GM18498 (cell line): Measurements from ENCODE around the gene FAM219A.
"Not testable (repeated sequence)": the region's sequence is repeated elsewhere in the genome, so short reads cannot be mapped to it uniquely, and the experiment has no call there.

Source experiments
- ATAC-seq: cut with Tn5 transposase; IDR thresholded peaks from one replicate; pipeline ENCODE4 v1.9.1; 2021; ENCODE audit warnings: mild to moderate bottlenecking, moderate library complexity; ENCODE audit not compliant: unreplicated experiment

Gene FAM219A

DNA sequence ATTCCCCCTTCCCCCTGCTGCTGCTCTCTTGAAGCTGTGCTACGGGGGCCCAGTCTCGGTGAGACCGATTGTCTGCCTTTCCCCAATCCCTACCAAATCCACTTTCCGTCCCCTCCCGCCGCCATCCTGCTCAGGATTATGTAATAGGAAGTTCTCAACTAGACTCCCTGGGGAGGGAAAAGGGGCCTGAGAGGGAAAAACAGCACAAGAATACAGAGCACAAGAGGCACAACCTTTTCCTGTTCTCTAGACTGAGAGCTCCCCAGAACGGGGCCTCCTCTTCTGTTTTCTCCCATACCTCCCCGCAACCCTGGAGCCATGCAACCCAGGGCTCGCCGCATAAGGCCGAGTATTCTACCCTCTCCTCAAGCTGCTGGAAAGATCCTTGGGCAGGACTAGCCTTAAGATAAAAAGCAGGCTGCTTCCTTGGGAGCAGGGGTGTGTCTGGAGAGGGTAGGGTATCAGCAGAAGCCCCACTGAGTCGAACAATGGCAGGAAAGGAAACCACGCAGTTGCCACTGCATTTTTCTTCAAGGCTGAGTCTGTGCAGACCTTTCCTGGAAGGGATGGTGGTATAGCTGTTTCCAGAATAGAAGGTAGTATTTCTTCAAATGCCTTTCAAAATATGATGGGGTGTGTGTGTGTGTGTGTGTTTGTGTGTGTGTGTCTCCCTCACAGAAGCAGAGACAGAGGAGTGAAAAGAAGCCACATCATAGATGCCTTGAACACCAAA lies 94.6 kb downstream of the FAM219A start:
- no peak for ATAC-seq

DNA sequence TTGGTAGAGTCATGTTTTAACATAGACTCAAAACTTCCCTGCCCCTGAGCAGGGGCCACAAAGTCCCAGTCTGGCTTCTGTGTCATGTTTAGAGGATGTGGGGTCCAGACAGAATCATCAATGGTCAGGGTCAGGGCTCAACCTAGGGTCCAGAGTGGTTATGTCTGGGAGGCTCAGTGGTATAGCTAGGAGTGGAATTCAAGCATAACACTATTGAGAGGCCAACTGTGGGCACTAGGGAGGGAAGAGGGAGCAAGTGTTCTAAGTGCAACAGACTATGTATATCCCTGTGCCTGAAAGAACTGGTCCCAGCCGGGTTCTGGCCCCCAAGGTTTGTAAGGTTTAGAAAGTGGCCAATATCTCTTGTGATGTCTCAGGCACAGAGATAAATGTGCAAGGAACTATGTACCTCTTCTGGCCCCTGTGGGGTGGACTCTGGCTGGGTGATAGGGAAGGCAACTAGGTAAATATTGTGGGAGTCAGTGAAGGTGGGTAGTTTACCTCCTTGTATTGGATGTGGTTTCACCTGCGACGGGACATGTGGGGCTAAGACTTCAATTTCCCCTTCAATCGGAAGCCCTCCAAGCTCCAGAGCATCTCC lies 95.7 kb downstream of the FAM219A start:
- no peak for ATAC-seq

DNA sequence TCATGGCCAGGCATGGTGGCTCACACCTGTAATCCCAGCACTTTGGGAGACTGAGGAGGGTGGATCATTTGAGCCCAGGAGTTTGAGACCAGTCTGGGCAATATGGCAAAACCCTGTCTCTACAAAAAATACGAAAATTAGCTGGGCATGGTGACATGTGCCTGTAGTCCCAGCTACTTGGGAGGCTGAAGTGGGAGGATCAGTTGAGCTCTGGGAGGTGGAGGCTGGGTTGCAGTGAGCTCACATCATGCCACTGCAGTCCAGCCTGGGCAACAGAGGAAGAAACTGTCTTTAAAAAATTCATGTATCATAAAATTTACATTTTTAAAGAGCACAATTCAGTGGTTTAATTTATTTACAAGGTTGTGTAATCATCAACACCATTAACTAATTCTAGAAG lies 105.4 kb downstream of the FAM219A start:
- not testable (repeated sequence) for ATAC-seq

DNA sequence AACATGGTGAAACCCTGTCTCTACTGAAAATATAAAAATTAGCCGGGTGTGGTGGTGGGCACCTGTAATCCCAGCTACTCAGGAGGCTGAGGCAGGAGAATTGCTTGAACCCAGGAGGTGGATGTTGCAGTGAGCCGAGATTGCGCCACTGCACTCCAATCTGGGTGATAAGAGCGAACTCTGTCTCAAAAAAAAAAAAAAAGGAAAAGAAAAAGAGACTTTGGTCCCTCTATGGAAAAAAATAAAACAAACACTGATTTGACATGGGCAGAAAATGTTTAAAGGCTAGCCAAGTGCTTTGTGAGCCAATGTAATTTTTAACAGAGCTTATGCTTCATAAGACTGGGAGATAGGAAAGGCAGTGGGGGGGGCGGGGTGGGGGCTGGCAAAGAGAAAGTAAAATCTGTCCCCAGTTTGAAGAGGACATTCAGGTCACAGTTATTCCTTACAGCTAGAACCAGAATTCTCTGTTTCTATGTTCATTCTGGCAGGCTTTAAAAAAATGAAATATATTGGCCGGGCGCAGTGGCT lies 106.2 kb downstream of the FAM219A start:
- not testable (repeated sequence) for ATAC-seq

DNA sequence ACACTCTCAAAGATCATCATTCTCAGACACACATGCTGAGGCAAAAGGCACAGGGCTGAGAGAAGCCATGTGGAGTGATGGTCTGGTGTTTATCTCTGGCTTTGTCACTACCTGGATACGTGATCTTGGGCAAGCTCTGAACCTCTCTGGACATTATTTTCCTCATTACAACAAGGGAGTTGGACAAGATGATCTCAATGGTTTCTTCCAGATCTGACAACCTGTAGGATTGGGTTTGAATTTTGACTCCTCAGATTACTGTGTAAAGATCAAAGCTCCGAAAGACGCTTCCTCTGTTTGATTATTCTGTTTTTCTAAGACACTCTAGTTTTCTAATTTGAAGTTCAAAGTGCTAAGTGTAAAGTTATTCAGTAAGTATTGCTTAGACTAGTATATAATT lies 109.0 kb downstream of the FAM219A start:
- ATAC-seq: no peak
